ENCODE measurements around the gene WIPI1. TPM values are rescaled to one million over a fixed set of nuclear protein-coding genes. Genes with fewer than 3 reads are reported as not detected.

Gene WIPI1
- total and polyA plus RNA-seq, 10 of the 15 experiments (the other 5 are each of a cell fraction or from before 2014, with no cell fraction given) = 6.5 to 44.5 (median 26.2) TPM

- H3K36me3 ChIP-seq (ENCODE audit: control insufficient read depth in 2 of 2, insufficient read depth in 2 of 2, low read length in 1 of 2) = peaks cover 0 to 12% of the 10 kb centered on the region in 2 experiments; a peak in 3 of 4 replicates
- DNase-seq (ENCODE audit: low read depth, low spot score) (no peak), ATAC-seq (no peak), FAIRE-seq (no peak)
- no peaks in the 10 kb centered on the region for H4K20me1 ChIP-seq (ENCODE audit: control insufficient read depth, insufficient read depth)
- CTCF ChIA-PET = interaction anchor here (0.7 to 15.1 kb wide), 6 partner anchors 24 to 261 kb away, joined by 3 to 222 read pairs (median 16); partner anchors contain the start of gene WIPI1
- no peak overlapping the region for H3K27ac ChIP-seq (ENCODE audit: control insufficient read depth, insufficient read depth)
- H3K27me3 ChIP-seq (replicated peaks in 1 of 2; ENCODE audit: control insufficient read depth in 2 of 2, insufficient read depth in 2 of 2, low read length in 1 of 2) = no peaks in the 10 kb centered on the region
- WGBS (ENCODE audit: insufficient coverage, insufficient replicate concordance, low lambda C conversion rate, missing lambda C conversion rate) = 94% methylated on average over 12 of the region's 12 CpGs
- RAD21 ChIA-PET (ENCODE audit: unreplicated experiment) = interaction anchor here (0.7 to 11.5 kb wide), 2 partner anchors 26 to 110 kb away, joined by 3 to 157 read pairs; partner anchors contain the start of gene WIPI1
- H3K4me1 ChIP-seq (ENCODE audit: control insufficient read depth, insufficient read depth, low read length) = peaks cover 25% of the 10 kb centered on the region
- no peak overlapping the region for H2AFZ ChIP-seq (ENCODE audit: control insufficient read depth, low read depth, low read length)
- no peak overlapping the region for H3K9ac ChIP-seq (ENCODE audit: control insufficient read depth, insufficient read depth, low read length)
- intact Hi-C loops (cut with micrococcal nuclease; ENCODE audit: unreplicated experiment) = no loop called here
- H3K4me2 ChIP-seq (ENCODE audit: control insufficient read depth, insufficient read depth) = no peak overlapping the region
- no TSS peak for BruUV-seq (replicated peaks)
- TF ChIP-seq GABPA (IDR thresholded peaks at IDR 0.05; ENCODE audit: low read depth) (no peak), MLLT1 (IDR thresholded peaks at IDR 0.05) (no peak), CREM (IDR thresholded peaks at IDR 0.05; ENCODE audit: low read depth) (no peak), TCF3 (IDR thresholded peaks at IDR 0.05; ENCODE audit: borderline replicate concordance, insufficient read depth, low read depth, low read length) (no peak)
- no peaks in the 10 kb centered on the region for H3K9me3 ChIP-seq (replicated peaks; ENCODE audit: control insufficient read depth, insufficient read depth, low read length)
- in situ Hi-C loops (cut with MboI) = loop anchor here (10.0 kb wide), 1 partner anchor 169 kb away; no protein-coding TSS in a partner anchor
- POLR2A ChIA-PET = no interaction called here
- SMC1A ChIA-PET (ENCODE audit: uncharacterized antibody, unreplicated experiment) = interaction anchor here (1.2 to 16.5 kb wide), 3 partner anchors 26 to 261 kb away, joined by 3 to 288 read pairs (median 20); partner anchors contain the start of gene WIPI1
- H3K4me3 ChIP-seq = no peak overlapping the region
- H3K79me2 ChIP-seq (ENCODE audit: control insufficient read depth, insufficient read depth, low read length) = no peaks in the 10 kb centered on the region
Measured at GRCh38 chr17:68433911-68434508, 23.3 kb downstream of the WIPI1 start.
